HPDE6-E6E7 (cell line): ENCODE measurements around the gene PCGF5.
"Not testable (repeated sequence)": the region's sequence is repeated elsewhere in the genome, so short reads cannot be mapped to it uniquely, and the experiment has no call there.

ENCODE experiments used
- DNase-seq: peaks from one replicate; pipeline ENCODE4 v3.0.0; 2011; ENCODE audit warnings: missing footprints; ENCODE audit errors: extremely low spot score

PCGF5 gene

GRCh38 chr10:91220194-91220953 is at the start of gene PCGF5:
PCGF5 (plus strand) TSS chr10:91220663; CDS start chr10:91222872, 2,209 bp downstream.
- DNase-seq: peak; percentile 96

DNA sequence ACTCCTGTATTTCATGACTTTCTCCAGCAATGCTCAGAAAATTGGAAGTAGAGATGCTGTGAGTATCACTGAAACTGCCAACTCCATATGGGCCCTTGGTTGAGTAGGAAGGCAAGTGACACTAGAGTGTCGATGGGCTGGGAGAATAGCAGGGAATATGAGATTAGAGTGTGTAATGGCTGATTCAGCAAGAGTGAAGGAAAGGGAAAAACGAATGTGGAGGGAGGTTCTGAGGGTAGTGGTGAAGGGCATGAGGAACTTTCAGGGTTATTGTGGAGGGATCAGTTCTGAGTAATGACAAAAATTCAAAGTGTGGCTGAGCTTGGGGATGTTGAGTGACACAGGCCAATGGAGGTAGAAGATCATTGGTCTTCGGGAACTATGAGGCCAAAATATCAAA is 49.0 kb upstream of the PCGF5 start:
- no peak for DNase-seq

DNA sequence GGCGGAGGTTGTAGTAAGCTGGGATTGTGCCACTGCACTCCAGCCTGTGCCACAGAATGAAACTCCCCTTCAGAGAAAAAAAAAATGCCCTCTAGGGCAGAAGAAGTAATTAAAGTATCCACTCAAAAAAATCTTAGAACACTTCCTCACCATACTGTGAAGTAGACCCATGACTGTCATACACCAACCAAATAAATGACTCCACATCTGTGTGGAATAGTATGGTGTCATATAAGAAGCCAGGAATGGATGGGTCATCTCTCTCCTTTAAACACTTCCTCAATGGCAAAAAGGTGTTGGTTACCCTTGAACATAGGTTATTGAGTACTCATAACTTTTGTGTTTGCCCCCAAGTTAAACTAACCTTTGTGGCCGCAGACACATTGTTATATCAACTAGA is 48.1 kb upstream of the PCGF5 start:
- no peak for DNase-seq

- DNase-seq: no peak
Measured at GRCh38 chr10:91185239-91185875, 35.1 kb upstream of the PCGF5 start.

DNA sequence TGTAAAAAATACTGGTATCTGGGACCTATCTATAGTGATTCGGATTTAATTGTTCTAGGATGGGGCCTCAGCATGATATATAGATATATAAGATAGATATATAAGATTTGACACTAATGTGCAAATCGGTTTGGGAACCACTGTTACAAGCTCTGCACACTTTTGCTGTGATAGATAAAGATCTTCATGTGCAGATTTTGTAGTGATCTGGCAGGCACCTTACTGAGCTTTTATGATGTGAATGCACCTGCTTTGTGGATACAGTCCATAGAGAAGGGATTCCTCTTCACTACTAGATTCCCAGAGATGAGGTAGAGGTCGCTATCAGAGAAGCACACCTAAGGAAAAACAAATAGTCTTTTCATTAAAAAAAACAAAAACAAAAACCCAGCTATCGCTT is 33.3 kb upstream of the PCGF5 start:
- no peak for DNase-seq

DNA sequence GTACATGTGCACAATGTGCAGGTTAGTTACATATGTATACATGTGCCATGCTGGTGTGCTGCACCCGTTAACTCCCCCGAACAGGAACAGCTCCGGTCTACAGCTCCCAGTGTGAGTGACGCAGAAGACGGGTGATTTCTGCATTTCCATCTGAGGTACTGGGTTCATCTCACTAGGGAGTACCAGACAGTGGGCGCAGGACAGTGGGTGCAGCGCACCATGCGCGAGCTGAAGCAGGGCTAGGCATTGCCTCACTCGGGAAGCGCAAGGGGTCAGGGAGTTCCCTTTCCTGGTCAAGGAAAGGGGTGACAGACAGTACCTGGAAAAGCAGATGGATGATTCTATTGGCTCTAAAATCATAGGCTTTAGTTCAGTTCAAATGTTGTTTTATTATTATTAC is 32.5 kb upstream of the PCGF5 start:
- not testable (repeated sequence) for DNase-seq

- no peak for DNase-seq
Measured at GRCh38 chr10:91188889-91189288, 31.6 kb upstream of the PCGF5 start.

GRCh38 chr10:91190388-91190870 is 30.0 kb upstream of the PCGF5 start:
- no peak for DNase-seq

DNA sequence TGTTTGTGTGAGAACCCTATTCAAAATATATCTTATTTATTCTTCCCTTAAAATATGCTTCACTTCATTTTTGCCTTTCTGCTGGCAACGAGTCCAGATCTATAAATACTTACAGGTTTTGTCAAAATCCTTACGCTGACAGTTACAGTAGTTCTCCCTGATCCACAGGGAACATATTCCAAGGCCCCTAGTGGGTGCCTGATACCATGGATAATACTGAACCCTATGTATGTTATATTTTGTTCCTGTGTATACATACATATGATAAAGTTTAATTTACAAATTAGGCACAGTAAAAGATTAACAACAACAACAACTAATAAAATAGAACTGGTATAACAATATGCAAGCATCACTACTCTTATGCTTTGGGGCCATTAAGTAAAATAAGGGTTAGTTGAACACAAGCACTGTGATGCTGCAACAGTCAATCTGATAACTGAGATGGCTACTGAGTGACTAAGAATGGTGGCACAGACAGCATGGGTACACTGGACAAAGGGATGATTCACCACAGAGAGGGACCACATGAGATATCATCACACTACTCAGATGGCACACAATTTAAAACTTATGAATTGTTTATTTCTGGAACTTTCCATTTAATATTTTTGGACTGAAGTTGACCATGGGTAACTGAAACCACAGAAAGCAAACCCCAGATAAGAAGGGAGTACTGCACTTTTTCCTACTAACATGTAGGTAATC is 29.4 kb upstream of the PCGF5 start:
- no peak for DNase-seq

GRCh38 chr10:91191584-91191919 is 28.9 kb upstream of the PCGF5 start:
- no peak for DNase-seq

DNA sequence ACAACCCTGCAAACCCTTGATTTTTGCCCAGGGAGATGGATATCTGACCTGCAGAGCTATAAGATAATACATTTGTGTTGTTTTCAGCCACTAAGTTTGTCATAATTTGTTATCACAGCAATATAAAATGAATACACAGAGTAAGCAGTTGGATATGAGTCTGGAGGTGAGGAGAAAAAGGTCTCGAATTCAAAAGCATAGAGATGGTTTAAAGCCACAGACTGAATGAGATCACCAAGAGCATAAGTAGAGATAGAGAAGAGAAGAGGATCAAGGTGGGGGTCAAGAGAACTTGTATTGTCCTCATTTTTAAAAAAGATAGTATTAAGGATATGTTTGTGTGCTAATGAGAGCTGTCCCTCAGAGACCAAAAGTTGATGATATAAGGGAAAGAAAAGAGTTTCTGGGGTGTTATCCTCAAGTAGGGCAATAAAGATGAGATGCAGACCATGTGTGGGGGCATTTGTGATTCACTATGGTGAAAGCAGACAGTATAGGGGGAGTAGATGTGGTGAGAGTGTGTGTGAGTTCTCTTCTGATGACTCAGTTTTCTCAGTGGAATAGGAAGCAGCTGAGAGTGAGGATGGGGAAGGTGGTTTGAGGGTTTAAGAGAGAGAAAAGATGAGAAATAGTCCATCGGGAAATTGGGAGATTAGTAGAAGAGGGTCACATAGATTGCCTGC is 25.8 kb upstream of the PCGF5 start:
- no peak for DNase-seq

GRCh38 chr10:91196268-91197048 is 24.0 kb upstream of the PCGF5 start:
- DNase-seq: no peak

DNA sequence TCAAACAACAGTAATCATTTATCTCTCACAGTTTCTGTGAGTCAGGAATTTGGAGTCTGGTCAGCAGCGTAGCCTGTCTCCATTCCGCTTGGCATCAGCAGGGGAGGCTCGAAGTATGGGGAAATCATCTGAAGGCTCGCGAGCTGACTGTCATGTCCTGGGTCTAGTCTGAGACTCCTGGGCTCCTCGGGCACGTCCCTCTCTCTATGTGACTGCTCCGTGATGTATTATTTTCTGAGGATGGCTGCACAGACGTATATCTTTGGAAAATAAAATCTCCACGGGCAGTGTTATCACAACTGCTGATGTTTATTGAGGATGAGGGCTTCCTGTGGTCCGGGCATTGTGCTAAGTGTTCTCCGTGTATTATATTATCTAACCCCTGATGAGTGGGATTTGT is 23.3 kb upstream of the PCGF5 start:
- DNase-seq: no peak

- DNase-seq: no peak
Measured at GRCh38 chr10:91198781-91199180, 21.7 kb upstream of the PCGF5 start.

- DNase-seq: no peak
Measured at GRCh38 chr10:91200314-91201212, 19.9 kb upstream of the PCGF5 start.

DNA sequence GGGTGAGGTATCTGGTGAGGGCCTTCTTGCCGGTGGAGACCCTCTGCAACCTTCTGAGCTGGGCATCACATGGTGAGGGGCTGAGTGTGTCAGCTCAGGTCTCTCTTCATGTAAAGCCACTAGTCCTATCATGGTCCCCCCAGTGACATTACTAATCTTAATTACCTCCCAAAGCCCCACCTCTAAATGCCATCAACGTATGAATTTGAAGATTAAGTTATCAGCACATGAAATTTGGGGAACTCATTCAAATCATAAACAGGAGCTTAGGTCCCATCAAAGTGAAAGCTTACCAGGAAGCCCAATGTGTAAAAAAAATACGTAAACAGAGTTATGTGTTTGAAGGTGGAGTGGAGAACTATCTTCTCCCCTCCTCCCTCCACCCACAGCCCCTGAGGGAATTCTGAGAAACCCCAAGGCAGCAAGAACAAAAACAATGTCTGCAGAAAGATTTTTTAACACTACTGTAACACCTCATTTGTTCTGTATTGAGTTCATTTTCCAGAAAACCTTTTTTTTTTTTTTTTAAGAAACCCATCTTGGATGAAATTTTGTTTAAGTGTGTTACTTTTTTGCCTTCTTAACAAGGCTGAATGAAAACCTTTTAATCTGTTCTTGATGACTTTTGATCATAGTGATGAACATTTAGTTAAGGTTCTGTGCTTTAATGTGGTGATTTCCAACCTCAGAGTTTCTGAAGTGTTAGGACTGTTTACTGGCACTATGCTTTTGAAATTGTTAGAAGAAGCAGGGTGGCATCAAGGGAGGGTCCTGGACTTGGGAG is 19.1 kb upstream of the PCGF5 start:
- no peak for DNase-seq

DNA sequence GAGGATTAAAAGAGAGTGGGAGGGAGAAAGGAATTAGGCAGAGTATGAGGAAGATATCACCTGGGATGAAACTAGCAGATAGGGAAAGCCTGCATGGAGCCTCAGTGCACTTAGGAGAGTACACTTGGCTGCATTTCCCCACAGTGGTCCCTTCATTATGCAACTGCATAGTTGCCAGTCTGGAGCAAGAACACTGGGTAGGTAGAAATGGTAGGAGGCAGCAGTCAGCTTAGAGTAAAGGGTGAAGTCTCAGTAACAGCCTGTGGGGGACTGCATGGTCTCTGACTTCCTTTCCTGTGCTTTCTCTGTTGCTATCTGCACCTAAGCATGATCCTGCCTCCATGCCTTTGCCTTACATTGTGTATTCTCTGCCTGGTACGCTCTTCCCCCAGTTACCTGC is 14.0 kb upstream of the PCGF5 start:
- no peak for DNase-seq

GRCh38 chr10:91206837-91207474 is 13.5 kb upstream of the PCGF5 start:
- DNase-seq: no peak

DNA sequence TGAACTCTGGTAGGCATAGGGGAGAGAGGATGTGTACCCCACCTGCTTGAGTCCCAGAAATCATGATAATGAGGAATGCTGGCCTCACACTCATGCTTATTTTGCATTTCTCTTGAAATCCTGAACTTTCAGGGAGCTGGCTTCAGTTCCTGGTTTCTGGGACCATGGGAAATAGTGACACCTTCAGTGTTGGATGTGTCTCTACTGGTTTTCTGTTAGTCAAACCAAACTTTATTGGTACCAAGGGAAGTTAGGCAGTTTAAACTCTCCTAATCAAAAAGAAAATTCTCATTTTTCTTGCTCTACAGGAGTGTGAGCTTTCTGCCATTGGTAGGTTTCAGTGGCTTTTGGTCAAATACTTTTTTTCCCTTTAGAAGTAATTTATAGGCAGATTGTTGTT is 11.8 kb upstream of the PCGF5 start:
- no peak for DNase-seq
